HUES48 (cell line): ENCODE results near the gene ASAP3.

Experiments
- H3K27ac ChIP-seq: one replicate; pipeline ENCODE4 v1.7.0; 2013; ENCODE audit warnings: low read depth, low read length, inconsistent platforms
- H3K27me3 ChIP-seq: 2 replicates; pipeline ENCODE4 v1.6.1; 2013; ENCODE audit warnings: mild to moderate bottlenecking, low read length; ENCODE audit not compliant: control insufficient read depth, insufficient read depth
- H3K36me3 ChIP-seq: 2 replicates; pipeline ENCODE4 v1.6.1; 2013; ENCODE audit warnings: low read length; ENCODE audit not compliant: control insufficient read depth, insufficient read depth
- H3K4me1 ChIP-seq: 2 replicates; pipeline ENCODE4 v1.6.1; 2013; ENCODE audit warnings: mild to moderate bottlenecking, low read length; ENCODE audit not compliant: control insufficient read depth, insufficient read depth
- H3K4me3 ChIP-seq: 2 replicates; pipeline ENCODE4 v1.5.1; 2013; ENCODE audit warnings: mild to moderate bottlenecking, low read depth, low read length
- H3K9ac ChIP-seq: 2 replicates; pipeline ENCODE4 v1.6.1; 2013; ENCODE audit warnings: mild to moderate bottlenecking, low read depth, low read length, moderate library complexity
- H3K9me3 ChIP-seq: 2 replicates; pipeline ENCODE4 v1.6.1; 2013; ENCODE audit warnings: low read length; ENCODE audit not compliant: control insufficient read depth, insufficient read depth

ASAP3 gene

DNA sequence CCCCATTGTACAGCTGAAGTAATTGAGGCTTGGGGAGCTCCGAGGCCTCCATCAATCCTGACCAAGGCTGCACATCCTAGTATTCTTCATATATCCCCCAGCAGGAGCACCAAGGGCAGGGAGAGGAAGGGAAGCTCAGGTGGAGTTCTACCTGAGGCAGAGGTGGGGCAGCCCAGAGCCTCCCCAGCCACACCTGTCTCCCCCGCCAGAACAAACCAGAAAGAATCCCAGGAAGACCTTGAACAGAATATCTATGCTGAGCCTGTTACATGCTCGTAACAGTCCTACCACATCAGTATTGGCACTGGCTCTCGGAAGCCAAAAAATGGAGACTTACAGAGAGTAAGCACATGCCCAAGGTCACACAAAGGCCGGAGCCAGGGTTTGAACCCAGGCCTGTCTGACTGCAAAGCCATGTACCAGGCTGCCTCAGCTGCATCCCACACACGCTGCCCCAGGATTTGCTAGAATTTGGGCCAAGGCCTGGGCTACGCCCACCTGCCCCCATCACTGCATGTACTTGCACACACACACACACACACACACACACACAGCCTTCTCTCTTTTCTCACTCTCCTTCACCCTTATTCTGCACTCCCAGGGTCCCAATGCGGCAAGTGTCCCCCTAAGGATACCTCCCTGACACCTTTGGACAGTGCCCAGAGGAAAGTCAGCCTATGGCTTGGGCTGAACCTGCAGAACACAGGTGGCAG is 42.5 kb upstream of the ASAP3 start:
- H3K9me3 ChIP-seq = no peaks in the 10 kb centered on the region
- H3K36me3 ChIP-seq = no peaks in the 10 kb centered on the region
- no peak overlapping the region for H3K9ac ChIP-seq
- peaks cover 18% of the 10 kb centered on the region for H3K4me1 ChIP-seq
- no peak overlapping the region for H3K27ac ChIP-seq
- H3K27me3 ChIP-seq = peaks cover 19% of the 10 kb centered on the region
- no peak overlapping the region for H3K4me3 ChIP-seq

- Histone ChIP-seq H3K27ac (no peak overlapping the region), H3K4me3 (no peak overlapping the region), H3K9ac (no peak overlapping the region), H3K9me3 (no peaks in the 10 kb centered on the region), H3K4me1 (peaks cover 16% of the 10 kb centered on the region), H3K27me3 (peaks cover 16% of the 10 kb centered on the region), H3K36me3 (peaks cover 2% of the 10 kb centered on the region; the same call in 1 of the 2 replicates)
These were observed 41.7 kb upstream of the ASAP3 start for GRCh38 chr1:23525558-23526250.

DNA sequence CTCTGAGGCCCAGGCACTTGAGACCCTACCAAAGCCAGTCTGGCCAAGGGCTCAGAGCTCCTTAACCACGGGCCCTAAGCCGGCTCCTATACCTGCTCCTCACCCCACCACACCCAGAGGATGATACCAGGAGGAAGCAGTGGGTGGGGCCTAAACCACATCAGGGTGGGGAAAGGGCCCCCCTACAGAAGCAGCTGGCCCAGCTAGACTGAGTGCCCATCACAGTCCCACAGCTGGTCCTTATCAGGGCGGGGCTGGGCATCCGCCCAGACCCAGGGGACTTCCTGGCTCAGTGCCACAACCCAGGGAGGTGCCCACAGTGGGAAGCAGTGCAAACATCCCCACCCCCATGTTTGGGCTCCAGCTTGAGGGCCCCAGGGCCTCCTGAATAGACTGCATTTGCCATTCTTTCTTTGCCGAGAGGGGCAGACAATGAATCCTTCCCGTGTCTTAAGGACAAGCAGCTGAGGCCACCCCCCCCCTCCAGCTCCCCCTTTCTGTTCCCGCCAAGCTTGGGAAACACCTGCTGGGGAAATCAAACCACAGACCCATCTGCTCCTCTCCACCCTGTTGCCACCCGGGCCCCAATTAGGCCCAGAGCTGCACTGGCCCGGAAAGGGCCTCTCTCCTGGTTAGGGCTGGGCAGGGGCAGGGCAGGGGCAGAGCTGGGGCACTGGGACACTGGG is 40.9 kb upstream of the ASAP3 start:
- no peak overlapping the region for H3K27ac ChIP-seq
- H3K4me1 ChIP-seq = peaks cover 11% of the 10 kb centered on the region
- H3K27me3 ChIP-seq = peaks cover 8% of the 10 kb centered on the region
- peaks cover 3% of the 10 kb centered on the region; the same call in 1 of the 2 replicates for H3K36me3 ChIP-seq
- H3K4me3 ChIP-seq = no peak overlapping the region
- H3K9me3 ChIP-seq = no peaks in the 10 kb centered on the region
- H3K9ac ChIP-seq = no peak overlapping the region

- peaks cover 11% of the 10 kb centered on the region for H3K4me1 ChIP-seq
These were observed 40.2 kb upstream of the ASAP3 start for GRCh38 chr1:23524163-23524562.

GRCh38 chr1:23522244-23522982 is 38.4 kb upstream of the ASAP3 start:
- no peak overlapping the region for H3K9ac ChIP-seq
- H3K27ac ChIP-seq = no peak overlapping the region
- H3K9me3 ChIP-seq = no peaks in the 10 kb centered on the region
- peaks cover 11% of the 10 kb centered on the region for H3K4me1 ChIP-seq
- peaks cover 3% of the 10 kb centered on the region; the same call in 1 of the 2 replicates for H3K36me3 ChIP-seq
- no peak overlapping the region for H3K4me3 ChIP-seq
- no peaks in the 10 kb centered on the region for H3K27me3 ChIP-seq

More at GRCh38 chr1:23524163-23524562, 40.2 kb upstream of the ASAP3 start:
- H3K9ac ChIP-seq = no peak overlapping the region
- H3K27ac ChIP-seq = no peak overlapping the region
- H3K27me3 ChIP-seq = peaks cover 1% of the 10 kb centered on the region
- no peaks in the 10 kb centered on the region for H3K9me3 ChIP-seq
- H3K36me3 ChIP-seq = peaks cover 3% of the 10 kb centered on the region; the same call in 1 of the 2 replicates
- H3K4me3 ChIP-seq = no peak overlapping the region

DNA sequence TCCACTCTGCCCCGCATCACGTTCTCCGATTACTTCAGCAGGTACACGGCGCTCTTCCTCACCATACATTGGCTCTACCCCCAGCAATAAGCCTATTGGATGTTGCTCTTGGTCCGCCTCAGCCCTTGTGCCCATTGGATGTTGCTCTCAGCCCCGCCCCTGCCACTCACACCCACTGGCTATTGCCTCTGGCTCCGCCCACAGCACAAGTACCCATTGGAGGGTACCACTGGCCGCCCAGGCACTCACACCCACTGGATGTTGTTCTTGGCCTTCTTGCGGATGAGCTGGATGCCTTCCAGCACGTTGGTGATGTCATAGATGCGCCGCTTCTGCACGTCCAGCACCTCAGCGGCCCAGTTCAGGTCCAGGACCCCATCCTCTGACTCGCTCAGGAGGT is 37.6 kb upstream of the ASAP3 start:
- H3K27ac ChIP-seq = no peak overlapping the region
- peaks cover 11% of the 10 kb centered on the region for H3K4me1 ChIP-seq
- H3K4me3 ChIP-seq = no peak overlapping the region
- H3K36me3 ChIP-seq = peaks cover 3% of the 10 kb centered on the region; the same call in 1 of the 2 replicates
- no peaks in the 10 kb centered on the region for H3K27me3 ChIP-seq
- no peak overlapping the region for H3K9ac ChIP-seq
- H3K9me3 ChIP-seq = no peaks in the 10 kb centered on the region

- no peak overlapping the region for H3K27ac ChIP-seq
- no peaks in the 10 kb centered on the region for H3K4me1 ChIP-seq
- no peak overlapping the region for H3K9ac ChIP-seq
- peaks cover 8% of the 10 kb centered on the region; the same call in 1 of the 2 replicates for H3K36me3 ChIP-seq
- no peaks in the 10 kb centered on the region for H3K27me3 ChIP-seq
- no peaks in the 10 kb centered on the region for H3K9me3 ChIP-seq
- H3K4me3 ChIP-seq = no peak overlapping the region
These were observed 33.6 kb upstream of the ASAP3 start for GRCh38 chr1:23517581-23517980.

DNA sequence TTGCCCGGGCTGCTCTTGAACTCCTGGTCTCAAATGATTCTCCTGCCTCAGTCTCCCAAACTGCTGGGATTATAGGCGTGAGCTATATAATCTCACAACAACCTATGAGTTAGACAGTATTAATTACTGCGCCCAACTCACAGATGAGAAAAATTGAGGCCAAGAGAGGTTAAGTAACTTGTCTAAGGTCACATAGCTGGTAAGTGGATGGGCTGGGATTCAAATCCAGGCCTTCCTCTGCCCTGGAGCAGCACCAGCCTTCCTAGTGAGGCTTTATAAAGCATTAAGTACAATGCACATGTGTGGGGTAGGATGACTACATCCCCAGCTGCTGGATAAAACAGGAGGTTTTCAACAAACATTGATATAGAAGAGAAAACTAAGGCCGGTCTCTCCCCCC is 31.9 kb upstream of the ASAP3 start:
- H3K36me3 ChIP-seq = peaks cover 8% of the 10 kb centered on the region; the same call in 1 of the 2 replicates

DNA sequence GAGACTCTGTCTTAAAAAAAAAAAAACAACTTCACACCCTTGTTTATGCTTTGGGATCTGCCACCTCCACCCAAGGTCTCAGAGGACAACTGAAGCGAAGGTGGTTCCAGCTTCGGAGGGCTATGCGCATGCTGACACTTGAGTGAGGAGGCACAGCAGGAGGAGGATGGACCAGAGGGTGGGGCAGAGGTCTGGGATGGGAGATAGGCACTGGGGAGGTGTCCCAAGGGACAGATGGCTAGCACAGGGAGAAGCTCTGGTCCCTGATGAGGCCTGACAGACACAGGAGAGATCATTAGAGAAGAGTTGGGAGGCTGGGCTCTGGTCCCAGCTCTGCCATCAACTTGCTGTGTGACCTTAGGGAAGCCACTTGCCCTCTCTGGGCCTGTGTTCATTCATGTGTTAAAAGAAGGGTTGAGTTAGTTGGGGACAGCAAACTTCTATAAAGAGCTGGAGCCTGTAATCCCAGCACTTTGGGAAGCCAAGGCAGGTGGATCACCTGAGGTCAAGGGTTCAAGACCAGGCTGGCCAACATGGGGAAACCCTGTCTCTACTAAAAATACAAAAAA is 30.2 kb upstream of the ASAP3 start:
- no peak overlapping the region for H3K27ac ChIP-seq
- H3K36me3 ChIP-seq = peaks cover 10% of the 10 kb centered on the region; the same call in 1 of the 2 replicates
- no peak overlapping the region for H3K9ac ChIP-seq
- no peaks in the 10 kb centered on the region for H3K27me3 ChIP-seq
- no peaks in the 10 kb centered on the region for H3K4me1 ChIP-seq
- H3K9me3 ChIP-seq = no peaks in the 10 kb centered on the region
- H3K4me3 ChIP-seq = no peak overlapping the region

More for the DNA sequence above, 31.9 kb upstream of the ASAP3 start:
- Histone ChIP-seq H3K27me3 (no peaks in the 10 kb centered on the region), H3K4me1 (no peaks in the 10 kb centered on the region), H3K27ac (no peak overlapping the region), H3K9ac (no peak overlapping the region), H3K4me3 (no peak overlapping the region), H3K9me3 (no peaks in the 10 kb centered on the region)

DNA sequence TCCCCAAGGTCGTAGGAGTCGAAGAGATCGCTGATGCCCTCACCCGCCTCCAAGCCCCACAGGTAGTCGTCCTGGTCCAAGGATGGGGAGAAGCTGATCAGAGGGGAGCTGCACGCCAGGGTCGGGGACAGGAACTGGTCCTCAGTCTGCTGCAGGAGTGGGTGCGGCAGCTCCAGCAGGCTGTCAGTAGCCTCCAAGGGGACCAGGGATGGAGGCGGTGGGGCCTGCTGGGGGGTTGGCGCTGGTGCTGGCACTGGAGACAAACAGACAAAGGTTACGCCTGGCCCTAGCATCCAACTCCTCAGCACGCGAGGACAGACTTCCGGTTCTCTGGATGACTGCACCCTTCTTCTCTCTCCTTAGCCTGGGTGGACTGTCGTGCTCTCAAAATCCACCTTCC is 25.9 kb upstream of the ASAP3 start:
- H3K9me3 ChIP-seq = no peaks in the 10 kb centered on the region
- no peaks in the 10 kb centered on the region for H3K27me3 ChIP-seq
- peaks cover 12% of the 10 kb centered on the region; the same call in 1 of the 2 replicates for H3K36me3 ChIP-seq
- no peak overlapping the region for H3K9ac ChIP-seq
- H3K4me3 ChIP-seq = no peak overlapping the region
- H3K27ac ChIP-seq = no peak overlapping the region
- no peaks in the 10 kb centered on the region for H3K4me1 ChIP-seq
